HEK293T (cell line): ENCODE results near the gene DCAF5.

Source experiments
- ARNT ChIP-seq: fragments of 450-650 bp; IDR thresholded peaks from 2 replicates; pipeline ENCODE4 v1.6.1; 2017; ENCODE audit warnings: mild to moderate bottlenecking
- BHLHE40 ChIP-seq: fragments of 450-650 bp; IDR thresholded peaks from 2 replicates; pipeline ENCODE4 v1.6.1; 2016; ENCODE audit warnings: mild to moderate bottlenecking, moderate library complexity, borderline replicate concordance
- ELF4 ChIP-seq: fragments of 450-650 bp; IDR thresholded peaks from 2 replicates; pipeline ENCODE4 v1.6.1; 2017; ENCODE audit warnings: antibody characterized with exemption
- FOXM1 ChIP-seq: fragments of 450-650 bp; IDR thresholded peaks from 2 replicates; pipeline ENCODE4 v1.6.1; 2017; ENCODE audit warnings: mild to moderate bottlenecking, borderline replicate concordance
- TF ChIP-seq, protein P1 (sequence below): fragments of 450-650 bp; IDR thresholded peaks from 2 replicates; pipeline ENCODE4 v1.6.1; 2016

DNA sequence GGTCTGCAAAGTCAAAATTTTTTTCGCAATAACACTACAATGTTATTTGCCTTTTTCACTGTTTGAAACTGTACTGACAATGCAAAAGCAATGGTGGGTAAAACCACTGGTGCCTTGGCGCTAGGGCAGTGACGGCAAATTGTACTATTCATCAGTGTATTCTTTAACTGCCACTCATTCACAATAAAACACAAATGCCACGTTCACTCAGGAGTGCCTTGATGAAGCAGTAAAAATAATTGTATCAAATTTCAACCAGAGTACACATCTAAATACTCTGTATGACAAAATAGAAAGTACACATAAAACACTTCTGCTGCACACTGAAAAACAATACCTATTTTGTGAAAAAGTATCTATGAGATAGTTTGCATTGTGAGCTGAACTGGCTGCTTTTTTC, 17.8 kb downstream of the DCAF5 start:
- no peak for TF ChIP-seq FOXM1
- TF ChIP-seq ARNT = no peak
- TF ChIP-seq, protein P1, sequence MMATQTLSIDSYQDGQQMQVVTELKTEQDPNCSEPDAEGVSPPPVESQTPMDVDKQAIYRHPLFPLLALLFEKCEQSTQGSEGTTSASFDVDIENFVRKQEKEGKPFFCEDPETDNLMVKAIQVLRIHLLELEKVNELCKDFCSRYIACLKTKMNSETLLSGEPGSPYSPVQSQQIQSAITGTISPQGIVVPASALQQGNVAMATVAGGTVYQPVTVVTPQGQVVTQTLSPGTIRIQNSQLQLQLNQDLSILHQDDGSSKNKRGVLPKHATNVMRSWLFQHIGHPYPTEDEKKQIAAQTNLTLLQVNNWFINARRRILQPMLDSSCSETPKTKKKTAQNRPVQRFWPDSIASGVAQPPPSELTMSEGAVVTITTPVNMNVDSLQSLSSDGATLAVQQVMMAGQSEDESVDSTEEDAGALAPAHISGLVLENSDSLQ = peak; percentile 78
- no peak for TF ChIP-seq BHLHE40
- TF ChIP-seq ELF4 = no peak
